GF-D8 (cell line): Measurements from ENCODE around the gene QRICH1.
A peak's percentile ranks its signal among the peaks of the same experiment; 100 is the strongest.

Experiments used
- DNase-seq: peaks from one replicate; lab custom pipeline; 2025; lab: John Stamatoyannopoulos, UW

QRICH1 gene

GRCh38 chr3:49093853-49094767, at the start of gene QRICH1:
TSS of gene QRICH1 (minus strand) at chr3:49094071. CDS start at chr3:49077017, 17,054 bp downstream.
- DNase-seq, result peak; percentile 94

GRCh38 chr3:49140080-49140479, 46.2 kb upstream of the QRICH1 start:
- DNase-seq, result no peak

GRCh38 chr3:49135499-49135898, 41.6 kb upstream of the QRICH1 start:
- DNase-seq, result no peak

GRCh38 chr3:49134471-49135265, 40.8 kb upstream of the QRICH1 start:
- DNase-seq, result no peak

- DNase-seq, result peak; percentile 1
Measured at GRCh38 chr3:49133226-49133951, 39.5 kb upstream of the QRICH1 start.

GRCh38 chr3:49132437-49133225, 38.8 kb upstream of the QRICH1 start, which contains the start of gene LAMB2:
TSS of gene LAMB2 (minus strand) at chr3:49133050. CDS start at chr3:49132867, 183 bp downstream.
- no peak for DNase-seq

GRCh38 chr3:49132073-49132436, 38.2 kb upstream of the QRICH1 start:
- no peak for DNase-seq

GRCh38 chr3:49131576-49131975, 37.7 kb upstream of the QRICH1 start:
- DNase-seq, result no peak

GRCh38 chr3:49131040-49131439, 37.2 kb upstream of the QRICH1 start:
- DNase-seq, result no peak

- DNase-seq, result no peak
Measured at GRCh38 chr3:49124991-49125670, 31.3 kb upstream of the QRICH1 start.

- no peak for DNase-seq
Measured at GRCh38 chr3:49124203-49124602, 30.3 kb upstream of the QRICH1 start.

- DNase-seq, result no peak
Measured at GRCh38 chr3:49123687-49124086, 29.8 kb upstream of the QRICH1 start.

GRCh38 chr3:49122886-49123545, 29.1 kb upstream of the QRICH1 start:
- DNase-seq, result no peak

GRCh38 chr3:49122451-49122850, 28.6 kb upstream of the QRICH1 start:
- DNase-seq, result no peak

GRCh38 chr3:49122022-49122421, 28.2 kb upstream of the QRICH1 start:
- no peak for DNase-seq

- no peak for DNase-seq
Measured at GRCh38 chr3:49121132-49121736, 27.4 kb upstream of the QRICH1 start.

GRCh38 chr3:49120438-49121131, 26.7 kb upstream of the QRICH1 start, which contains the start of gene USP19:
TSS of gene USP19 (minus strand) at chr3:49120823. CDS start at chr3:49119145, 1,678 bp downstream.
- peak; percentile 62 for DNase-seq

GRCh38 chr3:49120096-49120437, 26.2 kb upstream of the QRICH1 start:
- DNase-seq, result no peak

- DNase-seq, result no peak
Measured at GRCh38 chr3:49119439-49119838, 25.6 kb upstream of the QRICH1 start.
